HG02623 (cell line): ENCODE measurements around the gene OSBP2.
"Not testable (repeated sequence)": the region's sequence is repeated elsewhere in the genome, so short reads cannot be mapped to it uniquely, and the experiment has no call there.

Source experiments
- ATAC-seq: cut with Tn5 transposase; IDR thresholded peaks from one replicate; pipeline ENCODE4 v1.9.1; 2021; ENCODE audit warnings: moderate library complexity; ENCODE audit not compliant: unreplicated experiment

Gene OSBP2

DNA sequence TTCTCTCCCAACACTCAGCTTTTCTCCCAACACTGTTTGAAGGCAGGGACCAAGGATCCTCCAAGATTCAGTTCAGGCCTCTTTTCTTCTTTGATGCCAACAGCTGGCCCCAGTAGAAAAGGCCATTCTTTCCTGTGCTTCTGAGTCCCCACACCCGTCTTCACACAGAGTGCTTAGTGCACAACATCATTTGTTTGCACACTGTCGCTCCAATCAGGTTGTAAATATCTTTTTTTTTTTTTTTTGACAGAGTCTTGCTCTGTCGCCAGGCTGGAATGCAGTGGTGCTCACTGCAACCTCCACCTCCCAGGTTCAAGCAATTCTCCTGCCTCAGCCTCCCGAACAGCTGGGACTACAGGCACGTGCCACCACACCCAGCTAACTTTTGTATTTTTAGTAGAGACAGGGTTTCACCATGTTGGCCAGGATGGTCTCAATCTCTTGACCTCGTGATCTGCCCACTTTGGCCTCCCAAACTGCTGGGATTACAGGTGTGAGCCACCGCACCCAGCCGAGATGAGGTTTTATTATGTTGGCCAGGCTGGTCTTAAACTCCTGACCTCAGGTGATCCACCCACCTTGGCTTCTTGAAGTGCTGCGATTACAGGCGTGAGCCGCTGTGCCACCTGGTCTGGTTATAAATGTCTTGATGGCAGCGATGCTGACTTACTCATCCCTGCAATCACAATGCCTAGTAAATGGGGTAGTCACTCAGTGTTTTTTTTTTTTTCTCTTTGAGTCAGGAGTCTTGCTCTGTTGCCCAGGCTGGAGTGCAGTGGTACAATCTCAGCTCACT lies 14.6 kb upstream of the OSBP2 start:
- ATAC-seq = not testable (repeated sequence)

DNA sequence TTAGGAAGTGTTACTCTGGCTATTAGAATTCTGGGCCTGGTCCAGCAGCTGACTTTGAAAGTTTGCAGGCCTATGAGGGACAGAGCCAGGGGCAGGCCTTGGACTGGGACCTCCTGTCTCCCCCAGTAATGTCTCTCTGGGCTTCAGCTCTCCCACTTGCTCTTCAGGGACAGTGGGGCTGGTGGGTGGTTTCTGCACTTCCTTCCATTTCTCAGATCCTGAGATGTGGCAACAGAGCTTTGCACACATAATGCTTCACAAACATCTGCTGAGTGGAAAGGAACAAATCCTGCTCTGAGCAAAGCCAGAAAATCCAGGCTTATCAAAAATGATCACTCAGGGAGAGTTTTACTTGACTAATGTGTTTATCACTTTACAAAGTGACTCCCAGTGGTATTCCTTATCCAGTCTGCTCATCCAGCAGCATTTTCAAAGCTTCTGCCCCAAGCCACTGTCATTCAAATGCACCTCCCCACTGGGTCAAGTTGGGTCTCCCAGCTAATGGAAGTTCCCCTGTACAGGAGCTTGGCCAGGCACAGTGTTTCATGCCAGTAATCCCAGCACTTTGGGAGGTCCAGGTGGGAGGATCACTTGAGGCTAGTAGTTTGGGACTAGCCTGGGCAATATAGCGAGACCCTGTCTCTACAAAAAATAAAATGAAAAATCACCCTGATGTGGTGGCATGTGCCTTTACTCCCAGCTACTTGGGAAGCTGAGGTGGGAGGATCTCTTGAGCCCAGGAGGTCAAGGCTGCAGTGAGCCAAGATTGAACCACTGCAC lies 13.5 kb upstream of the OSBP2 start:
- ATAC-seq = no peak

DNA sequence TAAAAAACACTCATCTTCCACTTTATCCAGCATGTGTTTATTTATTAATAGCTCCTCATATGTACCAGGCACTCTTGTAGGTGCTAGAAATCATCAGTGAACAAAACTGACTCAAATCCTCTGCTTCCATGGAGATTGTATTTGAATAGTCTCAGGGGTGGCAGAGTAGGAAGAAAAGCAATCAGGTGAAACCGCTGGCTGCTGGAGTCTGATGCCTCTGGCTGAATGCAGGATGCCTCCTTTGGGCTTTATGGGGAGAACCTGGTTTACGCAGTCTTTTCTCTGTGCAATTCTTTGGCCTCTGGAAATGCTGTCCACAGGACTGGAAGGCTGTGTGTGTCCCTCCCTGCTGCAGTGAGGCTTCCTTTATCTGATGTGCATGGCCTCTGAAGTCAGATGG lies 12.8 kb upstream of the OSBP2 start:
- ATAC-seq = no peak

DNA sequence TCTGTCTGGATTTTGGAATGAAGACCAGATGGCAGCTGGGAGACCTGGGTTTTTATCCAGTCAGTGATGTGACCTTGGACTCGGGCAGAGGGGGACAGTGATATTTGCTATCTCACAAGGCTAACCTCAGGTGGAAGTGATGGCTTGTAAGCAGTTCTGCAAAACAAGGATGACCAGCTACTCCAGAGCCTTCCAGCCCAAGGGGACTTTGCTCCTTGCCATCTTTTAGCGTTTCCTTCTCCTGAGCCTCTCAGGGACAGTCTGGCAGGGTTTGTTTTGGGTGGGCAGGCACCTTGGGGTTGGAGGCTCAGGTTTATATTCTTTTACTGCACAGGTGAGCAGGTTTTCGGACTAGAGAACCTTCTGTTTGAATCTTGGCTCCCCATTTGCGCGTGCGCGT lies 9.5 kb upstream of the OSBP2 start:
- no peak for ATAC-seq

DNA sequence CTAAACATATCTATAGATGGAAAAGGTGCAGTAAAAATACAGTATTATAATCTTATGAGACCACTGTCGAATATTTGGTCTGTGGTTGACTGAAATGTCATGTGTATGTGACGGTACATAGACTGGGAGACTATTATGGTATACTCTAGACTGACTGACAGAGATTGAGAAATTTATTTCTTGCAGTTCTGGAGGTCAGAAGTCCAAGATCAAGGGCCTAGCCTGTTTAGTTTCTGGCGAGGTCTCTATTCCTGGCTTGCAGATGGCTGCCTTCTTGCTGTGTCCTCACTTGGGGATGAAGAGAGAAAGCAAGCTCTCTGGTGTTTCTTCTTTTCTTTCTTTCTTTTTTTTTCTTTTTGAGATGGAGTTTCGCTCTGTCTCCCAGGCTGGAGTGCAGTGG lies 7.3 kb upstream of the OSBP2 start:
- no peak for ATAC-seq

DNA sequence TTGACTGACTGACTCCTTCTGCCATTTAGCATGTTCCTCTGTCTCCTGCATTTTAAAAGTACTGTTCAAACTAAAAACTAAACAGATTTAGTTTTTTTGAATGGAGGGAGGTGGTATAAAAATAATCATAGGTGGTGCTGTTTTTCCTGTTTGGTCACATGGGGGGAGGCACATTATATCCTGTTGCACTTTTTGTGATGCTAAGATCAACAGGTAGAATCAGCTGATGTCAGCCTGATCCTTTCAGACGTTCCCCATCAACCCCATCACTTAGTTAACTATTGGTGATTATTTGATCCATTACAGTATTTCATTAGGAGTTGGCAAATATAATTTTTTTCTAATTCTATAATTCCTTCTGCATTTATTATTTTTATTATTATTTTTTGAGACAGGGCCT lies 5.1 kb upstream of the OSBP2 start:
- no peak for ATAC-seq

DNA sequence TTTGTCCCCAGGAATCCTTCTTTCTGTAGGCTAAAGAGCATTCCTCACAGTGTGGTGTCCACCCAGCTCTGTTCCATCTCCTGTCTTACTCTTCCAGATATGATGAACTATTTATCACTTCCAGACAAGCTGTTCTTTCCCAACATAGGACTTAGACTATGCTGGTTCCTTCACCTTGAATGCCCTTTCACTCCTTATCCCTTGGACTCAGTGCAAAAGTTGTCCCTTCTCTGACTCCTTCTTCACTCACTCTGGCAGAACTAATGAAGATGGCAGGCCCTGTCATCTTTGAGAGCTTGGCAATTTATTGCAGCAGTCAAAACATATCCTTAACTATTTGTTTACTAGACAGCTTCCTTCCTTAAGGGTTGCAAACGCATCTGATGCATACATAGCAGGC lies 3.5 kb upstream of the OSBP2 start:
- ATAC-seq = no peak

DNA sequence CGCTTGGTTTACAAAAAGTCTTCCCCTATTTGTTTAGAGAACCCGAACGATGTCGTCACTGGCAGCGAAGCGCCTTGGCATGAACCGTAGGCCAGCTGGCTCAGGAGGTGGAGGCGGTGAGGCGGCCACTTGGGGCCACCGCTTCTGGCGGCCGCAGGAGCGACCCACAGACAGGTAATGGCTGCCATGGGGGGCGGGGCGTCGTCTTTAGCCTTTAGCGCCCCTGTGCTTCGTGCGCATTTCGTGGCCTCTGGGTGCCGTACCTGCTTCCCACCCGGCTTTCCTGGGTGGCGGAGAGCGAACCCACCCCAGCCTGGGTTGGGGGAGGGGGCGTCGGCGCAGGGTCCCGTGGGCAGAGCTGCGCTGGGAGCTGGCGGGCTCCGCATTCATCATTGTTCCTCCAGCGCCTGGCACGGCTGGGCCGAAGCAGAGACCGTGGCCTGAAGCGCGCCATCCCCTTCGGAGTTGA lies 469 bp upstream of the OSBP2 start:
- no peak for ATAC-seq

DNA sequence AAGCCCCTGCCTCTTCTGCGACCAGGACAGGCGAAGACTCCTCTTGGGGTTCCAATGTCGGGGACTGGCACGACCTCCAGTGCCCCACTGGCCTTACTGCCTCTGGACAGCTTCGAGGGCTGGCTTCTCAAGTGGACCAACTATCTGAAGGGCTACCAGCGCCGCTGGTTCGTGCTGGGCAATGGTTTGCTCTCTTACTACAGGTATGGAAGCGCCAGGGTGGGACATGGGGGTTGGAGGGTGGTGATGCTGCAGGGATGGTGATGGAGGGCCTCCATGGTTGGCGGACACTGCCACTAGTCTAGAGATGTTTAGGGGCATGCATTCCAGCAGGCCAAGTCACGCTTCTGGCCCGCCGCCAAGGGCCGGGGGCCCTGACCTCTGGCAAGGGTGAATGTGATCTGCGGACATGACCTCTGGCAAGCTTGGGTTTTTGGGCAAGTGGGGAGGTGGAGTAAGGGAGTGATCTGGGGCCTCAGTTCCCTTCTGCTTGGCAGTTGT lies 727 bp downstream of the OSBP2 start:
- no peak for ATAC-seq

DNA sequence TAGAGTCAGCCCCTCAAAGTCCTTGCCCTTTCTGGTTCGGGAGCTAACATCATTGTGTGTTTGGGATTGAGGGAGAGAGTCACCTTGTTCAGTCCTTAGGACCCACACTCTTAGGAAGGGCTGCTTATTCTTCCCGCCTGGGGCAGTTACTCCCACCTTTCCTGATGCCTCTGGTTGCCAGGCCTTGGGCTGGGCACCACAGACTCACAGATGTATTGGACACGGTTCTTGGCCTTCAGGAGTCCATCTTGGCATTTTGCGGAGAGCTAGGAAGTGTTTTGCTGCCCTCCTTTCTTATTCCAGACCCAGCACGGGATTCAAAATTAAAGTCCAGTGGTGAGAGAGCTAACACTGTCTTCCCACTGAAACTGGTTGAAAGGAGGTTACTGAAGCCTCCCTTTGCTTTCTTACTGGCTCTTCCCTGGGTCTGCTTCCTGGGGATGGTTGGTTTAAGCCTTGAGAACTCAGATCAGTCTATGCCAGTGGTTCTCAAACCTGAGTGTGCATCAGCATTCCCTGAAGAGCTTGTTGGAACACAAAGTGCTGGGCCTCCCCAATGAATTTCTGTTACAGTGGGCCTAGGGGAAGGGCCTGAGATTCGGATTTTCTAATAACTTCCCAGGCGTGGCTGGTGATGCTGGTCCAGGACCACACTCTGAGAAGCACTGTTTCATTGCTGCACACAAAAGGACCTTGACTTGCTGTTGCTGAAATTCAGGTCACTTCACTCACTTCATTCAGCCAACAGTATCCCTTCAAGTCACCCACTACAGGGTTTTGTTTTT lies 1.4 kb downstream of the OSBP2 start:
- ATAC-seq = no peak

DNA sequence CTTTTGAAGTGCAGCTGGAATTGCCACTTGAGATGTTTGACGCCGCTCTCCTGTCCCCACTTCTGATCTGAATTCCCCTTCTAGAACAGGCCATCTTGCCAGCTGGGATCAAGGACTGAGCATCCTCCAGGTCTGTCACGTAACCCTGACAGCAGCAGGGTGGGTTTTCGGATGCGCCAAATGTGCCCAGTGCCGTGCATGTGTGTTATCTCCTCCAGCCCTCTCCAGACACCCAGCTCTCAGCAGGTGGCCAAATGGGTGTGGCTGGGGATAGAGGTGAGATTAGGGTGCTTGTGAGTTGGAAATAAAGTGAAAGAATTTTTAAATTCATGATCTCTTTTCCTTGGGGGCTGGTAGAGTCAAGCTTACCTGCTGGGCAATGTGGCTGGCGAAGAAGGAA lies 3.3 kb downstream of the OSBP2 start:
- no peak for ATAC-seq

DNA sequence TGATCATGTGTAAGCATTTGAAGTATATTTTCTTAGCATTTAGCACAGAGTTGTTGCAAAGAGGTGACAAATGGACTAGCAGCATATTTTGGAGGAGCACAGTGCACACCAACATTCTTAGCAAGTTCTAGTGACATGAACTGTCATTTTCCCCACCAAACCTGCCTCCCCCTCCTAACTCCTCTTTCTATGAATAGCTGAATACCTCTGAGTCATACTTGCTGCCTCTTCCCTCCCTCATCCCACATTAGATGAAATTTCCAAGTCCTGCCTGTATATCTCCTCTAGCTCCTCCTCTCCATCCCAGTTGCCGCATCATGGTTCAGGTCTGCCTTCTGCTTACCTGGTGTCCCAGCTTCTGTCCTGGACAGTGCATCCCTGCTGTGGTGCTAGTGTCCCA lies 7.2 kb downstream of the OSBP2 start:
- ATAC-seq = no peak

DNA sequence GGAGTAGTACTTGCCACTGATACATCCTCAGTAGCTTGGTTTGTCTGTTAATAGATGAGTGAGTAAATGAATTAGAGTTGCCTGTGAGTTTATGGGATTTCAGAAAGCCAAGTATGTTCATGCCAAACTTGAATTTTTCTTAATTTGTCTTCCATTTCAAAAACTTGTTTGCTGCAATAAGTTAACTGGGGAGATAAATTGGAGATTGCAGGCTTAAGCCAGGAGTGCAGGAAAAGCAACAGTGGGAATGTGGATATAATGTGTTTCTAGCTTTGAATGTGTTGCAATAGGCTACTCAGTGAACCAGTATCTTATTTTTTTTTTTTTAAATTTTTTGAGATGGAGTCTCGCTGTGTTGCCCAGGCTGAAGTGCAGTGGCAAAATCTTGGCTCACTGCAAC lies 8.2 kb downstream of the OSBP2 start:
- ATAC-seq = no peak

DNA sequence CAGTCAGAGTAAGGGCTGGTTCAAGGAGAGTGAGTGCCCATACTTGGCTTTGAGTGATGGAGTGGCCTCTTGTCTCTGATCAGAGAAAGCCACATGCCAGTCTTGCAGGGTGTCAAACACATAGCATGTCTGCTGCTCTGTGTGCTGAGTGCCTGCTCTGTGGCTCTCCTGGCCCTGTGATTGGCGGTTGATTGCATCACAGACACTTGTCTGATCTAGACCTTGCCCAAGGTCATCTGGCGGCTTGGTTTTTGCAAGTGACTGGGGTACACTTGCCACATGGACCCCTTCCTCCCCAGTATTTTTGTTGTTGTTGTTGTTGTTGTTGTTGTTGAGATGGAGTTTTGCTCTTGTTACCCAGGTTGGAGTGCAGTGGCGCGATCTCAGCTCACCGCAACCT lies 10.3 kb downstream of the OSBP2 start:
- ATAC-seq = no peak

DNA sequence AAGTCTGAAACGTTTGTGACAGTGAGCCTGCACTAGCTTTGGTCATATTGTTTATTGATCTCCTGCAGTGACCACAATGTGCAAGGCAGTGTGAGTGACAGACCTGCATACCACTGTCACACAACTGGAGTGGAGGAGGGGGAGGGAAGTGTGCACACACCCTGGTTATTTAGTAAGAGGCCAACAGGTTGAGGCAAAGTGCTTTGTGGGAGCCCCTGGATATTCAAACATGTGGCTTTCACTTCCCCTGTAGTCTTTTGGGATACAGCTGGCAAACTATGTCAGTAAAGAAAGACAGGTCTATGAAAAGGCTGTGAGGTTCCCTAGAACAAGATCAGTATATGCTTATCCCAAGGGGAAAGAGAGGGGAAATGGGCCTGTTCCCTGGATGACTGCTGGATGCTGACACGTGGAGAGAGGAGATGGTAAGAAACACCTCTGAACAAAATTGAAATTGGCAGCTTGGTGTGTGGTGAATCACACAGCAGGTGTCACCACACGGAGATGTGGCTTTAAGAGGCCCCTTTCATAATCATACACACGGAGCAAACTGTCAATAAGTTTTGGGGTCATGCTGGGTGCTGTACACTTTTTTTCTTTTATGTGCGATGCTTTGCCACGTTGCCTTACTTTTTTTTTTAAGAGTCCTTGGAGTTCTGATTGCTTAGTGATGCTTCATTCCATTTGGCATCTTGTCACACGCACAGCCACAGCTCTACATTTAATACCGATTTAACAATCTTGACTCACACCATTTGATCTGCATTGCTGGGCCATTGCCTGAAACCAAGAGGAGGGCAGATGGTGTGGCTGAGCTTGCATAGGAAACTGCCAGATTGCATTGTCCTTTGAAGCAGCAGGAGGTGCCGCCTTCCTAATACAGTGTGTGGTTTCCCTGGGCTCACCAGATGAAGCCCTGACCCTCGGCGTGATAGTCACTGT lies 11.3 kb downstream of the OSBP2 start:
- no peak for ATAC-seq

DNA sequence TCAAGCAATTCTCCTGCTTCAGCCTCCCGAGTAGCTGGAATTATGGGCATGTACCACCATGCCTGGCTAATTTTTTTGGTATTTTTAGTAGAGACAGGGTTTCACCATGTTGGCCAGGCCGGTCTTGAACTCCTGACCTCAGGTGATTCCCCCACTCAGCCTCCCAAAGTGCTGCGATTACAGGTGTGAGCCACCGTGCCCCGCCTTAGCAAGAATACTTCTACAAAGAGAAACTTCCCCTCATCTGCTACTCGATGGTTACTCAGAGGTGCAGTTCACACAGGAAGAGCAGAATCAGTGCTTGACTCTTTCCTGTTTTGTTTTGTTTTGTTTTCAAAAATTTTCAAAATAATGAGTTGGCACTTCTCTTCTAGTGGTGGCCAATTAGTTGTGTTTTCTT lies 15.3 kb downstream of the OSBP2 start:
- not testable (repeated sequence) for ATAC-seq

DNA sequence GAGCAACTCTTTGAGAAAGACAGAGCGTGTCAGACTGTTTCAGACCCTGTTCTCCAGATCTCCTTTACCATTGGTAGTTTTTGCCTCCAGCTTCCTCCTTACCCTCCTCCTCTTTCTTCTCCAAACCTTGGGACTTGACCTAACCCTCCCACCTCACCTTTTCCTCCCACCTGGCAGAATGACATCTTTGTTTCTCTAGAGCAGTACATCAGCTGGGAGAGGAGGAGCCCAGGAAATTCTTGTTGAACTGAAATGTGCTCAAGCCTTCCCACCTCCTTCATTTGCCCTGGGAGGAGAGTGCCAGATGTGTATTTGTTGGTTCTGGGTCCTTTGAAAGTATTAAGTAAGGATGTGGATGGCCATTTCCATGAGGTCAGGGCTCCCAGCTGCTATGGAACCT lies 17.4 kb downstream of the OSBP2 start:
- ATAC-seq = no peak

DNA sequence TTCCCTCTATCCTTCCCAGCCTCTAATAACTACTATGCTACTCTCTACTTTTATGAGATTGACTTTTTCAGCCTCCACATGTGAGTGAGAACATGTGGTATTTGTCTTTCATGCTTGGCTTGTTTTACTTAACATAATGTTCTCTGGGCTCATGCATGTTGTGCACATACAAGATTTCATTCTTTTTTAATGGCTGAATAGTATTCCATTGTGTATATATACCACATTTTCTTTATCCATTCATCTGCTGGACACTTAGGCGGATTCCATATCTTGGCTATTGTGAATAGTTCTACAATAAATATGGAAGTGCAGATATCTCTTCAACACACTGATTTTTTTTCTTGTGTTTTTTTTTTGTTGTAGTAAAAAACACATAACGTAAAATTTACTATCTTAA lies 19.4 kb downstream of the OSBP2 start:
- no peak for ATAC-seq

DNA sequence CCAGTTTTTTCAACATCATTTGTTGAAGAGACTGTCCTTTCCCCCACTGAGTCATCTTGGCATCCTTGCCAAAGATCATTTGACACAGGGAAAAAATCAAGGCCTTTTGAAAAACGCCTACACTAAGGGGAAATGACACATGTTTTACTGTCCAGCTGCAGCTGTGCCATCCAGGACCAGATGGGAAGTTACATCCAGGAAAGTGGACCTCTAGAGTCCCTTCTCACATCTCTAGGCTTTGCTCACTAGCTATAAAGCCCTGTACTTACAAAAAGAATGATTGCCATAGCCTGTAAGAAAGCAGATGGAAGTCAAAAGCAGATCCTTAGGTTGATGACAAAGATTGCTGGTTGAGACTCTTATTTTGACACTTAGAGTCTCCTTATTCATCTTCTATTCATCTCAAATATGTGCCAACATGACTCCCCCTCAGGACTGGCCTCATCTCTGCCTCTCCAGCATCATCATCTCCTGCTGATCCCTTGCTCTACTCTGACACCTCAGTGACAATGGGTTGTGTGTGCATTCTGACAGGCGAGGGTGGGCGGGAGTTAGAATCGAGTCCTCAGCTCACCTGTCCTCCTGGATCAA lies 22.8 kb downstream of the OSBP2 start:
- no peak for ATAC-seq

DNA sequence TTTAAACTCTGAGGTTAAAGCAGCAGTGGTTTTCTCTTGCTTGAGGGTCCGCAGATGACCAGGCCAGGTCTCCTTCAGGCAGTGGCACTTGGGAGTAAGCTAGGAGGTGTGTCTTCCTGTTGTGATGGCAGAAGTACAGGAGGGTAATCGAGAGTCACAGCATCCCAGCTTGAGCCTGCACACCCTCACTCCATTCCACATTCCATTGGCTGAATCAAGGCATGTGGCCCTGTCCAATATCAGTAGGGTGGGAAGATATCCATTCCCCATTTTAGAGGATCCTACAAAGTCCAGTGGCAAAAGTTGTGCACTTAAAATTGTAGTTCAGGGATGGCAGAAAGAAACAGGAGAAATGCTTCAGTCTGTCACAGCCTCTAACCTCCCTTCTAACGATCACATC lies 23.3 kb downstream of the OSBP2 start:
- no peak for ATAC-seq
